ENCODE data around the gene TOX2.

TOX2 gene

GRCh38 chr20:44018259-44018941, 103.7 kb downstream of the TOX2 start:
- DNase-seq (ENCODE audit: low read depth in 2 of 2): no peak

GRCh38 chr20:44018942-44019637, 104.4 kb downstream of the TOX2 start:
- DNase-seq (ENCODE audit: low read depth in 2 of 2): no peak

GRCh38 chr20:44019638-44020335, 105.1 kb downstream of the TOX2 start:
- DNase-seq (ENCODE audit: low read depth in 2 of 2): no peak

GRCh38 chr20:44020406-44021148, 105.9 kb downstream of the TOX2 start:
- DNase-seq (ENCODE audit: low read depth in 2 of 2): no peak

GRCh38 chr20:44021186-44021585, 106.5 kb downstream of the TOX2 start:
- DNase-seq (ENCODE audit: low read depth in 2 of 2): no peak

- DNase-seq (ENCODE audit: low read depth in 2 of 2): no peak
Measured at GRCh38 chr20:44021900-44022299, 107.2 kb downstream of the TOX2 start.

- no peak for DNase-seq (ENCODE audit: low read depth in 2 of 2)
Measured at GRCh38 chr20:44022464-44022863, 107.8 kb downstream of the TOX2 start.

GRCh38 chr20:44023515-44024371, 109.1 kb downstream of the TOX2 start:
- no peak for DNase-seq (ENCODE audit: low read depth in 2 of 2)

- DNase-seq (ENCODE audit: low read depth in 2 of 2): no peak
Measured at GRCh38 chr20:44024820-44025580, 110.3 kb downstream of the TOX2 start.

- DNase-seq (ENCODE audit: low read depth in 2 of 2): no peak
Measured at GRCh38 chr20:44025756-44026155, 111.1 kb downstream of the TOX2 start.

GRCh38 chr20:44026647-44027342, 112.1 kb downstream of the TOX2 start:
- no peak for DNase-seq (ENCODE audit: low read depth in 2 of 2)

GRCh38 chr20:44027343-44028002, 112.8 kb downstream of the TOX2 start:
- no peak for DNase-seq (ENCODE audit: low read depth in 2 of 2)

- DNase-seq (ENCODE audit: low read depth in 2 of 2): no peak
Measured at GRCh38 chr20:44028003-44028730, 113.5 kb downstream of the TOX2 start.

GRCh38 chr20:44028868-44029847, 114.5 kb downstream of the TOX2 start:
- no peak for DNase-seq (ENCODE audit: low read depth in 2 of 2)

- DNase-seq (ENCODE audit: low read depth in 2 of 2): no peak
Measured at GRCh38 chr20:44029848-44030230, 115.2 kb downstream of the TOX2 start.

- DNase-seq (ENCODE audit: low read depth in 2 of 2): no peak
Measured at GRCh38 chr20:44030394-44030793, 115.7 kb downstream of the TOX2 start.

GRCh38 chr20:44031001-44031574, 116.4 kb downstream of the TOX2 start:
- DNase-seq (ENCODE audit: low read depth in 2 of 2): no peak
